ENCODE measurements around the gene TMEM184B. TPM values are rescaled to one million over a fixed set of nuclear protein-coding genes. Genes with fewer than 3 reads are reported as not detected.

Gene TMEM184B
- total and polyA plus RNA-seq, 2 of the 8 experiments (the other 6 are each of a cell fraction or from before 2014, with no cell fraction given): 41.6 to 81.0 TPM

DNA sequence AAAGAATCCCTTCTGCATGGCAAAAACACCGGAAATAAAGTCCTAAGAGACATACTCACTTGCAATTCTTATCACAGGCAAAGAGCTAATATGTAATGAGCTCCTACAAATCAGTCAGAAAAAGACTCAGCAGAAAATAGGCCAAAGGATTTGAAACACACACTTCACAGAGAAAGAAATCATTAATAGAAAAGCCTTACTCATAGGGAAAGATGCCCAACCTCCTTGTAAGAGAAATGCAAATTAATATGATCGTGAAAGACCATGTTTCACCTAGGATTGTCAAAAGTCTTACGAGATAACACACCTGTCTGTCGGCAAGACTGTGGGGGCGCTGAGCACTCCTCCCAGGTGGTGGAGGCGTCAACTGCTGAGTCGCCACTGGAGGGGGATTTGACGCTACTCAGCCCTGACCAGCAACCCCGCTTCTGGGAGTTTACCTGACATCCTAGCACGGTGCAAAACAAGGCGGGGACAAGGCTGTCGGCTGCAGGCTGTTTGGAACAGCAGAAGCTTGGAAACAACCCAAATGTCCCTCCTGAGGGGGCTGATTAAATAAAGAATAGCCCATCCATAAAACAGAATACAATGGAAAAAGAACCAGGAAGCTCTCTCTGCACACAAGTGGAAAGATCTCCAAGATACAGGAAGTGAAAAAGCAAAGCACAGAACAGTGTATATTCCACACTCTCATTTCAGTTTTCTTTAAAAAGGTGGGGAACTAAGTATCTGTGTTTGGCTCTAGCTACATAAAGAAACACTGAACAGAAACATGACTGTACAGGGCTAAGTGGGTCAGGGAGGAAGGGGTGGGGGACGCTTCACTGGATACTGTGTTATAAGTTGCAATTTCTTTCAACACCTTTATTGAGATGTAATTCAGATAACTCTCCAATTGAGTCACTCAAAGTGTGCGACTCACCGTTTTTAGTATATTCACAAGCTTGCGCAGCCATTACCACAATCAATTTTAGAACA is 33.0 kb upstream of the TMEM184B start:
- H3K36me3 ChIP-seq (ENCODE audit: control insufficient read depth in 2 of 4, insufficient read depth in 4 of 4, low read length in 3 of 4): peaks cover 19 to 71% (median 38%) of the 10 kb centered on the region in 4 experiments; a peak in 7 of 8 replicates
- peak; percentile 45; the same call in 1 of the 2 replicates for TF ChIP-seq BACH1 (IDR thresholded peaks at IDR 0.05; ENCODE audit: low read length)
- peak; percentile 59 to 67 for TF ChIP-seq RAD21 (IDR thresholded peaks at IDR 0.05 in 1 of 2, conservative IDR thresholded peaks at IDR 0.05 in 1 of 2; ENCODE audit: low read depth in 2 of 2, low read length in 2 of 2)
- TF ChIP-seq CBX5 (IDR thresholded peaks at IDR 0.05; ENCODE audit: low read depth, low read length): no peak
- TF ChIP-seq MAFK (IDR thresholded peaks at IDR 0.05; ENCODE audit: low read depth, low read length): peak; percentile 64; the same call in 1 of the 2 replicates
- peak; percentile 65 for TF ChIP-seq POLR2AphosphoS5 (IDR thresholded peaks at IDR 0.05; ENCODE audit: low read depth, low read length)
- no peak for TF ChIP-seq RFX5 (IDR thresholded peaks at IDR 0.05; ENCODE audit: borderline replicate concordance, low read depth, low read length)
- TF ChIP-seq, protein P1, sequence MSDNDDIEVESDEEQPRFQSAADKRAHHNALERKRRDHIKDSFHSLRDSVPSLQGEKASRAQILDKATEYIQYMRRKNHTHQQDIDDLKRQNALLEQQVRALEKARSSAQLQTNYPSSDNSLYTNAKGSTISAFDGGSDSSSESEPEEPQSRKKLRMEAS (IDR thresholded peaks at IDR 0.05): peak; percentile 51

More for the DNA sequence above, 33.0 kb upstream of the TMEM184B start:
- 59% methylated on average over 16 of the region's 16 CpGs; no CpG with 5 or more reads in 1 of the 2 experiments for whole genome bisulfite sequencing, 2 experiments (ENCODE audit: extremely low coverage in 1 of 2, insufficient coverage in 1 of 2, insufficient read length in 1 of 2, insufficient replicate concordance in 2 of 2, low coverage in 1 of 2, low lambda C conversion rate in 2 of 2, missing lambda C conversion rate in 1 of 2)
- H3K14ac ChIP-seq (ENCODE audit: insufficient read length): no peak overlapping the region
- no peak overlapping the region for H4K8ac ChIP-seq (ENCODE audit: extremely low read depth, insufficient read depth, low read length)
- no peak overlapping the region for H3K4me3 ChIP-seq (ENCODE audit: extremely low read depth in 1 of 4, insufficient read depth in 2 of 4, low read depth in 3 of 4, low read length in 4 of 4)
- no peak overlapping the region for H3K9ac ChIP-seq (replicated peaks in 1 of 4; ENCODE audit: extremely low read depth in 1 of 4, low read depth in 3 of 4, low read length in 3 of 4)
- POLR2A ChIA-PET (ENCODE audit: partially characterized antibody): interaction anchor here (0.6 to 3.2 kb wide), 14 partner anchors 9 to 45 kb away, joined by 3 to 27 read pairs (median 4); partner anchors contain the start of gene CSNK1E
- peaks cover 37 to 87% of the 10 kb centered on the region in 2 experiments for H3K79me2 ChIP-seq (ENCODE audit: control insufficient read depth in 1 of 2, insufficient read depth in 2 of 2, low read length in 2 of 2)
- H3K18ac ChIP-seq (ENCODE audit: extremely low read depth, low read length): no peak overlapping the region
- CTCF ChIA-PET (ENCODE audit: partially characterized antibody): interaction anchor here (0.7 to 4.9 kb wide), 19 partner anchors 9 to 278 kb away, joined by 3 to 43 read pairs (median 4); no protein-coding TSS in a partner anchor
- DNase-seq (ENCODE audit: low read depth in 1 of 2, low spot score in 2 of 2) (no peak), FAIRE-seq (peak; percentile 66)
- no peaks in the 10 kb centered on the region for H3K23me2 ChIP-seq (ENCODE audit: low read depth, low read length)
- H4K20me1 ChIP-seq (replicated peaks in 1 of 2; ENCODE audit: control insufficient read depth in 1 of 2, insufficient read depth in 2 of 2, low read length in 2 of 2): peaks cover 52 to 59% of the 10 kb centered on the region in 2 experiments
- H3K4me1 ChIP-seq (replicated peaks in 1 of 4; ENCODE audit: control insufficient read depth in 3 of 4, insufficient read depth in 4 of 4, low read length in 3 of 4): peaks cover 2 to 18% (median 8%) of the 10 kb centered on the region in 4 experiments
- no peaks in the 10 kb centered on the region for H3K9me3 ChIP-seq (ENCODE audit: insufficient read depth in 2 of 2, low read depth in 1 of 2, low read length in 1 of 2)
- no peak overlapping the region for H3K27ac ChIP-seq (ENCODE audit: low read depth, low read length)
- no peak overlapping the region for H2BK12ac ChIP-seq (ENCODE audit: low read depth, low read length)
- peaks cover 22% of the 10 kb centered on the region for H3K79me1 ChIP-seq (ENCODE audit: low read depth, low read length)
- no peak overlapping the region for H2BK5ac ChIP-seq (ENCODE audit: low read depth, low read length)
- no peak overlapping the region for H2BK20ac ChIP-seq (ENCODE audit: low read length)
- H4K5ac ChIP-seq (ENCODE audit: insufficient read length, low read depth, low read length): no peak overlapping the region
- no peak overlapping the region for H3K56ac ChIP-seq (replicated peaks; ENCODE audit: insufficient read length, low read depth, low read length)
- no peak overlapping the region for H3K4ac ChIP-seq (replicated peaks; ENCODE audit: insufficient read length, low read depth, low read length)
- H2BK15ac ChIP-seq (ENCODE audit: low read length): no peak overlapping the region
- H2AFZ ChIP-seq (ENCODE audit: low read length): no peak overlapping the region
- H2AK5ac ChIP-seq (ENCODE audit: low read depth, low read length): no peak overlapping the region
- no peak overlapping the region for H3K23ac ChIP-seq (ENCODE audit: insufficient read length)
- peak overlapping the region in 1 of 2 experiments; percentile 13; a peak in 1 of 4 replicates for H3K4me2 ChIP-seq (ENCODE audit: insufficient read depth in 1 of 2, low read depth in 2 of 2, low read length in 2 of 2)
- H4K91ac ChIP-seq (replicated peaks; ENCODE audit: insufficient read length, low read length): no peak overlapping the region
- no peaks in the 10 kb centered on the region for H3K27me3 ChIP-seq (replicated peaks in 1 of 4; ENCODE audit: control insufficient read depth in 3 of 4, extremely low read depth in 1 of 4, insufficient read depth in 3 of 4, low read length in 3 of 4)
- H2BK120ac ChIP-seq (replicated peaks; ENCODE audit: low read depth, low read length): no peak overlapping the region
